GM12875 (cell line): ENCODE results near the gene TMEM60.
"Not testable (repeated sequence)": the region's sequence is repeated elsewhere in the genome, so short reads cannot be mapped to it uniquely, and the experiment has no call there.

Experiments
- H3K4me3 ChIP-seq: one replicate; pipeline ENCODE4 v1.5.1; 2011; ENCODE audit warnings: low read depth, low read length, control low read depth
- TF ChIP-seq, protein P1 (sequence below): IDR thresholded peaks from 2 replicates; pipeline ENCODE4 v1.5.1; 2011; ENCODE audit warnings: low read depth, mild to moderate bottlenecking, control low read depth, inconsistent platforms, low read length, moderate library complexity, borderline replicate concordance; ENCODE audit not compliant: insufficient read depth

Gene TMEM60

DNA sequence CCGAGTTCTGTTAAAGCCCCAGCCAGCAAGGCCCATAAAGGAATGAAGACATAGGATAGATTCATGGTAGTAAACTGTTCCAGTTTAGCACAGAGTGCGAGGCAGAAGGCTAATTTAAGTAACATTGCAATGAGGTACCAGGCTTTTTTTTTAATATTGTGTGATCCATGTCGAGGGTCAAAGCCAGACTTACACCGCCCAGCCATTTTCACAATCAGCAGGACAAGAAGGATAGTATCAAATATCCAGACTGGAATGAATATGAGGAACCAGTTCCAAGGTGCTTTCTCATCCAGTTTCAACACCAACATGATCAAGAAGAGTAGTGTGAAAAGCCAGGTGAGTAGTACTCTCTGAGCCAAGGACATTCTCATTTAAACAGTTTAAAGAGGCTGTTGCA, 4.2 kb downstream of the TMEM60 start:
- no peak overlapping the region for H3K4me3 ChIP-seq
- TF ChIP-seq, protein P1, sequence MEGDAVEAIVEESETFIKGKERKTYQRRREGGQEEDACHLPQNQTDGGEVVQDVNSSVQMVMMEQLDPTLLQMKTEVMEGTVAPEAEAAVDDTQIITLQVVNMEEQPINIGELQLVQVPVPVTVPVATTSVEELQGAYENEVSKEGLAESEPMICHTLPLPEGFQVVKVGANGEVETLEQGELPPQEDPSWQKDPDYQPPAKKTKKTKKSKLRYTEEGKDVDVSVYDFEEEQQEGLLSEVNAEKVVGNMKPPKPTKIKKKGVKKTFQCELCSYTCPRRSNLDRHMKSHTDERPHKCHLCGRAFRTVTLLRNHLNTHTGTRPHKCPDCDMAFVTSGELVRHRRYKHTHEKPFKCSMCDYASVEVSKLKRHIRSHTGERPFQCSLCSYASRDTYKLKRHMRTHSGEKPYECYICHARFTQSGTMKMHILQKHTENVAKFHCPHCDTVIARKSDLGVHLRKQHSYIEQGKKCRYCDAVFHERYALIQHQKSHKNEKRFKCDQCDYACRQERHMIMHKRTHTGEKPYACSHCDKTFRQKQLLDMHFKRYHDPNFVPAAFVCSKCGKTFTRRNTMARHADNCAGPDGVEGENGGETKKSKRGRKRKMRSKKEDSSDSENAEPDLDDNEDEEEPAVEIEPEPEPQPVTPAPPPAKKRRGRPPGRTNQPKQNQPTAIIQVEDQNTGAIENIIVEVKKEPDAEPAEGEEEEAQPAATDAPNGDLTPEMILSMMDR: no peak

DNA sequence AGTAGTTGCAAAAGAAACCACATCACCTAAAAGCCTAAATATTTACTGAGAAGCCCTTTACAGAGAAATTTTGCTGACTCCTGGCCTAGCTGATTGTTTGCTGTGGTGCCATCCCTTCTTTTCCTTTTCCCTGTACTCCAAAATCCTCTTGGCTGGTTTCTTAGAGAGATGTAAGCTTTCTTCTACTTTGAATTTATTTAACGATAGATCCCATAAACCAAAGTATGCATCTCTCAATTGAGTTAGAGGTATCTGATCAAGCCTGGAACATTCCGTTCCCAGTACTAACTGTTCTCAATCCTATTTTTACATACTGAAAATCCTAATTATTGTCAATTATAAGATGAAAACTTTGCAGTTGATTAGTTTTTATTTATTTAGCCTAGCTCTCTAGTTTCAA, 6.3 kb downstream of the TMEM60 start:
- TF ChIP-seq, protein P1: no peak
- no peak overlapping the region for H3K4me3 ChIP-seq

DNA sequence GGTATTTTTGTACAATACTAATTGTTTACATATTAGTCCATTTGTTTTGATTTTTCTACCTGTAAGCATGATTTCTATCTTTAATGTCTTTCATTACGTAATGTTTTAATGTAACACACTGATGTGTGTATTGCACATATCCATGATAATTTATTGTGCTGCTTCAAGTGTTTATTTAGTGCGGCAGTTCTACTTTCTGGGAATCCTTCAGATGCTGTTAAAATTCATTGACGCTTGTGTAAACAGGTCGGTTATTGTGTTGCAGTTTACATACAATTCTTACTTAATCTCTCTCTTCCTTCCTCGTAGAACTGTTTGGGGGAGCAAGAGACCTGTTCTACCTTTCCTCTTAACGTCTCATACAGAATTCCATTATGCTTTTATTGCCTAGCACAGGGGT, 6.9 kb downstream of the TMEM60 start:
- TF ChIP-seq, protein P1: no peak
- H3K4me3 ChIP-seq: no peak overlapping the region

DNA sequence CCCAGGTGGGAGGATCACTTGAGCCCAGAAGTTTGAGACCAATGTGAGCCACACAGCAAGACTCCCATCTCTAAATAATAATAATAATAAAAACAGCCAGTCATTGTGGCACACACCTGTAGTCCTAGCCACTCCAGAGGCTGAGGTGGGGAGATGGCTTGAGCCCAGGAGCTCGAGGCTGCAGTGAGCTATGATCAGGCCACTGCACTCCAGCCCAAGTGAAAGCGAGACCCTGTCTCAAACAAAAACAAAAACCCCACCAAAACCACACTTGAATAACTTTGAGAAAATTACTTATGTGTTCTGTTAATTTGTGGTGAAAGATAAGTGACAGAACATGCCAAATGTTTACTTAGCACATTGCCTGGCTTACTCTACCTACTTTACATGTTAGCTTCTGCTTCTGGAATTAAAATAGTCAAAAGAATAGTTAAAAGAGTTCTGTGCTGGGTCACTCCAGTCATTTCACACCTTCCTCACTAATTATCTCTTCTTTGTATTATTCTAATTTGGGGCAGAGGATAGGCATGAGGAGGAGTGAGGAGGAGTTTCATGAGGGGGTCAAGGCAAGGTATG, 9.8 kb downstream of the TMEM60 start:
- no peak overlapping the region for H3K4me3 ChIP-seq
- TF ChIP-seq, protein P1: no peak

DNA sequence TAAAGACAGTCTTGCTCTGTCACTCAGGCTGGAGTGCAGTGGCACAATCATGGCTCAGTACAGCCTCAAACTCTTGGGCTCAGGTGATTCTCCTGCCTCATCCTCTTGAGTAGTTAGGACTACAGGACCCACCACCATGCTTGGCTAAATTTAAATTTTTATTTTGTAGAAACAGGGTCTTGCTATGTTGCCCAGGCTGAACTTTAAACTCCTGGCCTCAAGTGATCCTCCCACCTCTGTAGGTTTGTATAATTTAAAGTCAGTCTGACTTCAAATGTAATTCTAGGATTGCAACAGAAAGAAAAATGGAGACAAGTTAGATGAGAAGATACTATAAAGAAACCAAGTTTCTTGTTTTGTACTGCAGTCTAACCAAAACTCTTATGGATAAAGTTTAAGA, 11.5 kb downstream of the TMEM60 start:
- H3K4me3 ChIP-seq: no peak overlapping the region
- TF ChIP-seq, protein P1: no peak

DNA sequence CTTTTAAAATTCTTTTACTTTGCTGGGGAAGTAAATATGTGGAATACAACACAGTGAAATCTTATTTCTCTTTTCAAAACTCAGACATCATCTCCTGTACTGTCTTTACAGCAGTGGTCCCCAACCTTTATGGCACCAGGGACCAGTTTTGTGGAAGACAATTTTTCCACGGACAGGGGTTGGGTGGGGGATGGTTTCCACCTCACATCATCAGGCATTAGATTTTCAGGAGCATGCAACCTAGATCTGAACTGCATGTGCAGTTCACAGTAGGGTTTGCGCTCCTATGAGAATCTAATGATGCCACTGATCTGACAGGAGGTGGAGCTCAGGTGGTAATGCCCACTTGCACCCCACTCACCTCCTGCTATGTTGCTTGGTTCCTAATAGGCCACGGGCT, 12.2 kb downstream of the TMEM60 start:
- TF ChIP-seq, protein P1: no peak

DNA sequence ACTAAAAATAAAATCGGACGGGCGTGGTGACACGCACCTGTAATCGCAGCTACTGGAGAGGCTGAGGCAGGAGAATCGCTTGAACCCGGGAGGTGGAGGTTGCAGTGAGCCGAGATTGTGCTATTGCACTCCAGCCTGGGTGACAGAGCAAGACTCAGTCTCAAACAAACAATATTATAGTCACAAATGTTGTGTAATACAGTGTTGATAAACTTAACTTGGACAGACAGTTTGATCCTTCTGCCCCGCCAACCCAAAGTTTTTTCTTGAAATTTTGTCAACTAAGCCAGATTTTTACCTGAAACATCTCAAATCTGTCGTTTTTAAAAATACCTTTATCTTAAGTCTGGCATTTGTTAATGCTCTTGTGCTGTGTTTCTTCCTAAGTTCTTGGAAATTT, 13.8 kb downstream of the TMEM60 start:
- H3K4me3 ChIP-seq: not testable (repeated sequence)

More for the DNA sequence above, 12.2 kb downstream of the TMEM60 start:
- H3K4me3 ChIP-seq: no peak overlapping the region

DNA sequence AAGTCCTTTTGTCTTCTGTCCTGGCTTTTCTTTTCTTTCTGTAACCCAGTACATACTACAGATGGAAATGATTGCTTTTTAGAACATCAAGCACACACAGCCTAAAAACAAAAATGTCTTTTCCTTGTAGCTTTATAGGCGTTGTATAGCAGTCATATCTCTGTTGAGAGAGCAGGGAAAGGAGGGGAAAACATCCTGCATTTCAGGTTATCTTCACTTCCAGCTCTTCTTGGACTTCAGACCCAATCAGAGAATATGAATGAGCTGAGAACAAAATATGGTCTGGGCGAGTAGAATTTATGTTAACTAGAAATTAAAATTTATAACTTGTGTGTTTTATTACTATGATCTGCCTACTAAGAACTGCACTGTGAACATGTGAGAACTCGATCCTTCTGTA, 14.7 kb downstream of the TMEM60 start:
- TF ChIP-seq, protein P1: no peak
- H3K4me3 ChIP-seq: no peak overlapping the region
